Endothelial cell of umbilical vein (primary cell): ENCODE data around the gene CDC42SE2.

Experiments used
- EZH2 ChIP-seq: IDR thresholded peaks from 2 replicates; pipeline ENCODE4 v1.6.1; 2012; ENCODE audit warnings: borderline replicate concordance, low read depth, mild to moderate bottlenecking, moderate library complexity, low read length, inconsistent platforms; ENCODE audit not compliant: severe bottlenecking
- JUN ChIP-seq: IDR thresholded peaks from 2 replicates; pipeline ENCODE4 v1.6.1; 2011; ENCODE audit warnings: borderline replicate concordance, low read depth; ENCODE audit not compliant: insufficient read length, insufficient read depth
- POLR2A ChIP-seq: IDR thresholded peaks from 2 replicates; pipeline ENCODE4 v1.6.1; 2012; ENCODE audit warnings: low read depth, mild to moderate bottlenecking, control low read depth, low read length
- POLR2AphosphoS5 ChIP-seq: IDR thresholded peaks from 2 replicates; pipeline ENCODE4 v1.6.1; 2012; ENCODE audit warnings: low read depth, mild to moderate bottlenecking, control low read depth, low read length, moderate library complexity; ENCODE audit not compliant: insufficient read depth
- TF ChIP-seq, protein P1 (sequence below), 2 donors: IDR thresholded peaks; 1 replicate in 1 of 2; 2 replicates in 1 of 2; pipeline ENCODE4 v1.5.1; 2011; ENCODE audit warnings: low read length in 2 of 2, mild to moderate bottlenecking in 2 of 2, moderate library complexity in 2 of 2, control low read depth in 1 of 2, inconsistent platforms in 1 of 2, low read depth in 1 of 2; ENCODE audit not compliant: insufficient read depth in 1 of 2; ENCODE audit errors: extremely low read depth in 1 of 2

DNA sequence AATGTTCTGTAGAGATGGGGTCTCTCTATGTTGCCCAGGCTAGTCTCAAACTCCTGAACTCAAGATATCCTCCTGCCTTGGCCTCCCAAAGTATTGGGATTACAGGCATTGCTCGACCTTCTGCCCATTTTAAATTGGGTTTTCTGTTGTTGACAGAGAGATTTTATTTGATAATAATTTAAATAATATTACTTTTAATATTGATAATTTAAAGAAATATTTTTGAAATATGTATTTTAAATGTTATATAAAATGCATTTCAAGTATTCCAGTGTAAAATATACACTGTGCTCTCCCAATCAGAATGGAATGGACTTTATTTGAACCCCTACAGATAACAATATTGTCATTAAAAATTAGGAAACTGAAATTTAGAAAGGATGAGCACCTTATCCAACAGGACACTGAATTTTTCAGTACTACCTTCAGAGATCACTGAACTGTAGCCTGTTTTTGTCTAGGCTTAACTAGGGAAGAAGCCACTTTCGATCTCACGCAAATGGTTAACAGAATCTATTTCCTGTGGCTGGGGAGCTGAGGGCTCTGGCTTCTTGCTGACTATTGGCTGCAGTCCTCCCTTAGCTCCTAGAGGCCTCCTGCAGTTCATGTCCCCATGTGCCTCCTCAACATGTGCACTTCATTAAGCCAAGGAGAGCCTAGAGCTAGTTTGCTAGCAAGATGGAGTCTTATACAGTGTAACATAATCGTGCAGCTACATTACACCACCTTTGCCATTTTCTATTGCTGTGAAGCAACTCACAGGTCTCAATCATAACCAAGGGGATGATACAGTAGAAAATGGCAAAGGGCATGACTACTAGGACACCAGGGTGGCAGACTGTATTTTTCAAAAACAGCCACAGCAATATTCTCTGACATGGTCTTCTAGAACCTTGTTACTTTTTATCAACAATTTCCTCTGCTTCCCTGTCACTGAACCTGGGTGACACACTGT lies 150.0 kb downstream of the CDC42SE2 start:
- TF ChIP-seq, protein P1, sequence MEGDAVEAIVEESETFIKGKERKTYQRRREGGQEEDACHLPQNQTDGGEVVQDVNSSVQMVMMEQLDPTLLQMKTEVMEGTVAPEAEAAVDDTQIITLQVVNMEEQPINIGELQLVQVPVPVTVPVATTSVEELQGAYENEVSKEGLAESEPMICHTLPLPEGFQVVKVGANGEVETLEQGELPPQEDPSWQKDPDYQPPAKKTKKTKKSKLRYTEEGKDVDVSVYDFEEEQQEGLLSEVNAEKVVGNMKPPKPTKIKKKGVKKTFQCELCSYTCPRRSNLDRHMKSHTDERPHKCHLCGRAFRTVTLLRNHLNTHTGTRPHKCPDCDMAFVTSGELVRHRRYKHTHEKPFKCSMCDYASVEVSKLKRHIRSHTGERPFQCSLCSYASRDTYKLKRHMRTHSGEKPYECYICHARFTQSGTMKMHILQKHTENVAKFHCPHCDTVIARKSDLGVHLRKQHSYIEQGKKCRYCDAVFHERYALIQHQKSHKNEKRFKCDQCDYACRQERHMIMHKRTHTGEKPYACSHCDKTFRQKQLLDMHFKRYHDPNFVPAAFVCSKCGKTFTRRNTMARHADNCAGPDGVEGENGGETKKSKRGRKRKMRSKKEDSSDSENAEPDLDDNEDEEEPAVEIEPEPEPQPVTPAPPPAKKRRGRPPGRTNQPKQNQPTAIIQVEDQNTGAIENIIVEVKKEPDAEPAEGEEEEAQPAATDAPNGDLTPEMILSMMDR (IDR thresholded peaks at IDR 0.05; ENCODE audit: extremely low read depth in 1 of 2, insufficient read depth in 1 of 2, low read depth in 1 of 2, low read length in 2 of 2): no peak
- TF ChIP-seq POLR2AphosphoS5: no peak
- TF ChIP-seq POLR2A: no peak
- TF ChIP-seq EZH2: no peak
- TF ChIP-seq JUN: no peak
